ENCODE data around the gene OR6C2. TPM values are rescaled to one million over a fixed set of nuclear protein-coding genes. Genes with fewer than 3 reads are reported as not detected.

Gene OR6C2
- total RNA-seq, result not detected in 2 replicates

DNA sequence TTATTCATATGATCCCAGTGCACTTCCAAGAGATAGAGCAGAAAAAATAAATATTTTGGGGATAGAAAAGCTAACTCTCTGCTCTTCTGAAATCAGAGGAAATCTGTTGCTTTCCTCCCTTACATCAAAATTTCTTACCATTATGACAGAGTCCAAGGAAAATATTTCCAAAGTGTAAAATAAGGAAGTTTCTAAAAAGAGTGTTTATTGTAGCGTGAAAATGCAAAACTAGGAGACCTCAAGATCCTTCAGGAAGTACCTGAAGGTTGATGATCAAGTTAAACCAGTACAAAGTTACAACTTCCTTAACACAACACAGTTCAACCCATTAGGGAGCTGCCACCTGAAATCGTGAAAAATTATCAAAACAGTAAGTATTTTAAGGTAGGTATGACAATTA, at the start of gene OR6C2:
Gene OR6C2 (plus strand): TSS at position 301 of the 400 bp plus-strand sequence. CDS start 8,138 bp downstream, outside the sequence.

DNA sequence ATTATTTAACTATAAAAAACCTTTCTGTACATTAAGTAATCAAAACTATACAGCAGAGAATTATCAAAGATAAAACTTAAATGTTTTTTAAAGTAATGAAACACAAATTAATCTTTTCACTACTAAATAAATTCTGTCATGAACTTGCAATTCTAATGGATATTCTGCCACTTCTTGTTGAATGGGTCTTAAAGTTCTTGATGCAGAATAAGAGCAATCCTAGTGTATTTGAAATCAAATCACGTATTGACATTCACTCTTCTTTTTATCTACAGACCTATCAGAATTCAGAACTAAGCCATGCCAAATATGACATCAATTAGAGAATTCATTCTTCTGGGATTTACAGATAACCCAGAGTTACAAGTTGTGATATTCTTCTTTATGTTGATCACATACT, 43.6 kb upstream of the OR6C2 start, which contains the start of gene OR6C65:
Gene OR6C65 (plus strand): TSS at position 301 of the 400 bp plus-strand sequence. CDS start 0 bp downstream, at position 301.

DNA sequence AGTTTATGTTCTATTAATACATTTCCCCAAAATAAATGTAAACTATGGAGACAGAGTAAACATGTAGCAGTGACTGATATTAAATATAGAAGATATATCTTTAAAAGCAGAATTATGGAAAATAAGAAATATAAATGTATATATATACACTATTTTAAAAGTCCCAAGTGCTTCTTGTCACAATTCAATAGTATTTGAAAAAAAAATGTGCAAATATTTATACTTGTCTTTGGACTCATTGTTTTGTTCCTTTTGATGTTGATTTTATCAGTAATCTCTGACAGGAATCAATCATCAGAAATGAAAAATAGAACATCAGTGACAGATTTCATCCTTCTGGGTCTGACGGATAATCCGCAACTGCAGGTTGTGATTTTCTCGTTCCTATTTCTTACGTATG, 17.9 kb upstream of the OR6C2 start, which contains the start of gene OR6C76:
Gene OR6C76 (plus strand): TSS at position 301 of the 400 bp plus-strand sequence. CDS start 0 bp downstream, at position 301.

DNA sequence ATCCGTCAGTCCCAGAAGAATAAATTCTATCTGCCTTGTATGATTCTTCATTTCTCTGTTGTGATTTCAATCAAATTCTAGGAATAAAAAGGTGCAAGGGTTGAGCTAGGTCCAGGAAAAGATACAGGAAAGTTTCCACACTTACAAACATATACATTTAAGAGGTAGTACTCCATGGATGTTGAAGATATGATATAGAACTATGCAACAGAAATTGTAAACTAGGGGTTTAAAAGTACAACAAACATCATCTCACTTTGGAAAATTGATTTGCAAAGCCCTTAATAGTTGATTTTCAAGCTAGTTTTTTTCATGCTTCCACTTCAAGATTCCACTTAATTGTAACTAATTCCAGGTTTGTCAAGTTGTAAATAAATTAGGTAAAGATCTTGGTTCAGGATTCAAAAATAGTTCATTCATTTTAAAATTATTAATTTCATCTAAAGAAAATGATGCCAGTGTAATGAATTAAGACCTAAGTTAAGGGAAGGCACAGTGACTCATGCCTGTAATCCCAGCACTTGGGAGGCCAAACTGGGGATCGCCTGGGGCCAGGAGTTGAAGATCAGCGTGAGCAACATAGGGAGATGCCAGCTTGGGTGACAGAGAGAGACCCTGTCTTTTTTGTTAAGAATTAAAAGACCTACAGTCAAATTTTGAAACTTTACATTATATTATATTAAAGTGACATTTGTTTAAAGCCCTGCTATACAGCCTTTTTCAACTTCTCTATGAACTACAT, 26.4 kb downstream of the OR6C2 start, which contains the start of gene OR6C70:
Gene OR6C70 (minus strand): TSS at position 51 of the 742 bp plus-strand sequence. CDS start 0 bp downstream, at position 51.

DNA sequence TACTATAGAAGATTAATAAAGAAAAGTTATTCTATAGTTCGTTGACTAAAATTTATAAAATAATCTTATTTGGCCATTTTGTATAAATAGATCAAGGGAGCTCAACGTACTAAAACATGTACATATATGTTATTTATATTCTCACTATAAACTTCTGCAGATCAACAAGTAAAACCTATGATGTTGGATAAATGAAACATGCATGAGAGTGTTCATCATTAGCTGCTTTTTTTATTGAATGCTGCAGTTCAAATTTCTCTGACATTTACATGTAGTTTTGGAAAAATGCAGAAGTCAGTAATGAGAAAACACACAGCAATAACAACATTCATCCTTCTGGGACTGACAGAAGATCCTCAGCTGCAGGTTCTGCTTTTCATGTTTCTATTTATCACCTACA, 48.2 kb downstream of the OR6C2 start, which contains the start of gene OR6C68:
Gene OR6C68 (plus strand): TSS at position 301 of the 400 bp plus-strand sequence. CDS start 0 bp downstream, at position 301.

Other genes starting within 250 kb of the OR6C2 start
- gene OR10A7, start 223.1 kb upstream of the OR6C2 start, total RNA-seq, result not detected in 2 replicates
- not detected in 2 replicates for gene OR6C74, start 199.5 kb upstream of the OR6C2 start, total RNA-seq
- gene OR6C6, start 147.5 kb upstream of the OR6C2 start, total RNA-seq, result not detected in 2 replicates
- gene OR6C1, start 129.7 kb upstream of the OR6C2 start, total RNA-seq, result not detected in 2 replicates
- gene OR6C3, start 113.3 kb upstream of the OR6C2 start, total RNA-seq, result not detected in 2 replicates
- not detected in 2 replicates for gene OR6C75, start 81.1 kb upstream of the OR6C2 start, total RNA-seq
- gene OR6C65, start 43.5 kb upstream of the OR6C2 start, total RNA-seq, result not detected in 2 replicates
- not detected in 2 replicates for gene OR6C76, start 17.8 kb upstream of the OR6C2 start, total RNA-seq
- gene OR6C70, start 26.1 kb downstream of the OR6C2 start, total RNA-seq, result not detected in 2 replicates
- not detected in 2 replicates for gene OR6C68, start 48.3 kb downstream of the OR6C2 start, total RNA-seq
- gene OR6C4, start 105.5 kb downstream of the OR6C2 start, total RNA-seq, result not detected in 2 replicates
- not detected in 2 replicates for gene OR2AP1, start 128.4 kb downstream of the OR6C2 start, total RNA-seq
- gene OR10P1, start 192.8 kb downstream of the OR6C2 start, total RNA-seq, result not detected in 2 replicates

All from aortic smooth muscle cell (primary cell).